UCSD-AML1 (cell line): Measurements from ENCODE around the gene DDX17.

Experiments
- DNase-seq: peaks from one replicate; lab custom pipeline; 2025; ENCODE audit not compliant: unreplicated experiment; lab: John Stamatoyannopoulos, UW

The DDX17 gene

GRCh38 chr22:38451404-38451803 lies 54.7 kb downstream of the DDX17 start:
- no peak for DNase-seq

DNA sequence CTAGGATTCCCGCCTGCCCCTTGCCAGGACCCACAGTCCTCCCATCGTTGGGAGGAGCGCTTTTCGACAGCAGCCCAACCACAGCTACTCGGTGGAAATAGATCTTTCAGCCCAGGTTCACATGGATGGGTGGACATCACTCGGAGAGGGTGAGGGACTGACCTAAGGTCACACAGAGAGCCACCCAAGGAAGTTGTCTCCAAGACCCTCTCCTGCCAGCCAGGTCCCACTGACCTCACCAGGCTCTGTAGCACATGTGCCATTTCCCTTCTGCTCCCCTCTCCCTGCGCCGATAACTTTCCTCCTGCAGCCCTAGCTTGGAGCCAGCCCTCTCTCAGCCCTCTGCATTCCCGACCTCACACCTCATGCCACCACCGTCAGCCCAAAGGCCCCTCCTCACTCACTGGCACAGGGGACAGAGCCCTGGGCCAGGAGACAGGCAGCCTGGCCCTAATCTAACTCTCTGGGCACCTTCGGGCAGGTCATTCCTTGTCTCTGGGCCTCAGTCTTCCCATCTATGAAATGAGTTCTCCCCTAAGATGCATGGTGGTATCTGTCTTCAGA lies 55.8 kb downstream of the DDX17 start:
- no peak for DNase-seq

DNA sequence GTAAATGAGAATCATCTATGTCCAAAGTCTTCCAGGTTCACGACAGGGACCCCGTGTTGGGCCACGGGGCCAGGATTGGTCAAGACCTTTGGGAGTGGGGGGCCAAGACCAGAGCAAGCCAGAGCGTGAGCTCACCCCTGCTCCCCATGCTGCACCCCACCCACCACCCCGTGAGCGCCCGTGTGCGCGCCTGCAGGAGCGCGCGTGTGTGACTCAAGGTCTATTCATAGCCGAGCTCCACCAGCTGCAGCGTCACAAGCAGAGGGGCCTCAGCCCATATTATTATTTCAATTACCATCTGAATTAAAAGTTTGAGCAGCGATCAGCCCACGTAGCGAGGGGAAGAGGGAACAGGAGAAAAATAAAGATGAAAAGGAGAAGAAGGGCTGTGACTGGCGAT lies 56.3 kb downstream of the DDX17 start:
- DNase-seq, result no peak

- DNase-seq, result no peak
Observed at GRCh38 chr22:38448945-38449745, 57.0 kb downstream of the DDX17 start.

GRCh38 chr22:38446018-38446601 lies 60.0 kb downstream of the DDX17 start:
- no peak for DNase-seq

DNA sequence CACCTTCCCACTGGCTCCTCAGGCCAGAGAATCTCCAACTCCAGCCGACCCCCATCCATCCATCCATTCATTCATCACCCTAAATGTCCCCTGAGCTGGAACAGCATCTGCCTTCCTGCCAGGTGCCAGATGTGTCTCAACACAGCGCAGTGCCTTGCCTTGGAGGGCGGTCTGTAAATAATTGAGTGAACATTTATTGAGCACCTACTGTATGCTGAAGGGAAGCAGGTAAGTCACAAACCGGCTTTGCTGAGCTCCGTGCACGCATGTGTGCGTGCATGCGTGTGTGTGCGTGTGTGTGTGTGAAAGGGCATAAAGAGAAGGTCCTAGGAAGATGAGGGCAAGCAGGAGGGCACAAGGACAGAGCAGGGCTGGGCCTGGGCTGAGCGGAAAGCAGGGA lies 61.3 kb downstream of the DDX17 start:
- DNase-seq, result no peak

- no peak for DNase-seq
Observed at GRCh38 chr22:38443628-38444521, 62.2 kb downstream of the DDX17 start.

GRCh38 chr22:38442967-38443627 lies 63.0 kb downstream of the DDX17 start:
- no peak for DNase-seq

- DNase-seq, result no peak
Observed at GRCh38 chr22:38441620-38442287, 64.4 kb downstream of the DDX17 start.

GRCh38 chr22:38440747-38441350 lies 65.3 kb downstream of the DDX17 start:
- no peak for DNase-seq

DNA sequence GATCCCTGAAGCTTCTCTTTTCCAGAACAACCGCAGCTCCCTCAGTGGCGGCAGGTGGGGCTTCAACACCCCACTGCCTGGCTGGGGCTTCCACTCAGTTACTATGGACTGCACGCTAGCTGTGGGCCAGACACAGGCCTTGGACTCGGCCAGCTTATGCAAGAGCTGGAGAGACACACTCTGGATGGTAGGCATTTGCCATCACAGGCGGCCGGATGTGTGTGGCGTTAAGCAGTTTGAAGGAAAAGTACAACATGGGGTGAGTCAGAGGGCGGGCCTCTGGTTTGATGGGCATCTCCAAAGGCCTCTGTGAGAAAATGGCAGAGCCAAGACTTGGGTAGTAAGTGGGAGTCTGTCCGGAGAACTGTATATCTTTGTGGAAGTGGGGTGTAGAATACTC lies 68.7 kb downstream of the DDX17 start:
- no peak for DNase-seq

- no peak for DNase-seq
Observed at GRCh38 chr22:38436629-38437395, 69.3 kb downstream of the DDX17 start.

- DNase-seq, result no peak
Observed at GRCh38 chr22:38435965-38436364, 70.1 kb downstream of the DDX17 start.

DNA sequence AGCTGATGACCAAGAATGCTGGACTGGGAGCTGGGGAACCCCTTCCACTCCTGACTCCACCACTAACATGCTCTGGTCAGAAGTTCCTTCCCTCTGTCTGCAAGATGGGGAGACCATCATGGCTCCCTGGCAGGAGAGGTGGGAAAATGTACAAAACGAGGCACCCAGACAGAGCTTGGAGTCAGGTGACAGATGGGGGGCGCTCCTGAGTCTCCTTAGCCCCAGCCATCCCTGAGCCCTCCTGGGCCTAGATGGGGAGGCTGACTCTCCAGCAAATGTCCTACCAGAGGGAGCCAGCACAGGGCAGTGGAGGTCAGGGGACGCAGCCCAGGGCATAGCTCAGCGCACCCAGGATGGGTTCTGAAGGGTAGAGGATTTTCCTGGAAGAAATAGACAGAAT lies 71.1 kb downstream of the DDX17 start:
- DNase-seq, result no peak

DNA sequence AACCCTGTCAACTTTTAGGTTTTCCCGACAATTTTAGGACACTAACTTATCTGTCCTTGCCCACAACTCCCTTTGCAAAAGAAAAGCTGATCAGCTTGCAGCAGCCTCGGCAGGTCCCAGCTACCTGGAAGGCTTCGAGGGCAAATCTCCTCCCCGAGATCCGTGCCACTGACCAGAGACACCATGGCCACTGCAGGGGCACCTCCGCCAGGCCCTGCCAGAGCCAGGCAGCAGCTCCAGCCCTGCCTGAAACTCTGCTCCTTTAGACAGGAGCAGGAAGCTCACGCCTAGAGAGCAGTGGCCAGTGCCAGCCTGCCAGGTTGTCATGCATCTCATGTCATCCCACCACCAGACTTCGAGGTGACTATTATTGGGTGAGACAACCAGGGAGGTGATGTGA lies 72.2 kb downstream of the DDX17 start:
- no peak for DNase-seq
